ENCODE data around the gene KRT2.

DNA sequence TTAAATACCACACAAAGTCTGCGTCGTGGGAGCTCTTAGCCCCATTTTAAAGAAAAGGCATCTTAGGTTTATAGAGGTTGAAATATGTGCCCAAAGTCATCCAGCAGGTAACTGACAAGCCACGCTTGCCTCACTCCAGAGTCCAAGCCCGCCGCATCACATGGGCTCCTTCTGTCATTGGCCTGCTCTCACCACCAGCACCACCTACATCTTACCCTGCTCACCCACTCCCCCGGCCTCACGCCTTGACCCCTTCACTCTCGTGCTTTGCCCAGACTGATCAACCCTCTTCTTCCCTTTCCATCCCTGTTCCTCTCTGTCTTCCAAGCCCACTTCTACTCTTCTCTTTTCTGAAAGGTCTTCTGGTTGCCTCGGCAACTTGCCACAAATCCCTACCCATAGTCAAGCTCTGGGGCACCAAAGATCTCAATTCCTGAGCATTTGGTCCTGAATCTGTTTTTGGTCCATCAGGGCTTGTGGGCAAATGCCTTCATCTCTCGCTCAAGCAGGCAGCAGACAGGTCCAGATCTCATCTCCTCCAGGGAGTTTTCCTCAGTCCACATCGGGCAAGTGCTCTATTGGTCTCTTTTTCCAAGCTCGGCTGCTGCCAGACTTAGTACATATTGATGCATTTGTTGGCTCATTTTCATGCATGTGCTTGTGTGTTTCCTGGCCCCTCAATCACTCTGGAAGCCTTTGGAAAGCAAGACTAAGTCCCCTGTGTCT is 31.7 kb upstream of the KRT2 start:
- no peak for TF ChIP-seq ESRRA (CRISPR knock-in tag; IDR thresholded peaks at IDR 0.05; ENCODE audit: borderline replicate concordance)
- TF ChIP-seq NR1H2 (CRISPR knock-in tag; IDR thresholded peaks at IDR 0.05) = no peak
- TF ChIP-seq, protein P1, sequence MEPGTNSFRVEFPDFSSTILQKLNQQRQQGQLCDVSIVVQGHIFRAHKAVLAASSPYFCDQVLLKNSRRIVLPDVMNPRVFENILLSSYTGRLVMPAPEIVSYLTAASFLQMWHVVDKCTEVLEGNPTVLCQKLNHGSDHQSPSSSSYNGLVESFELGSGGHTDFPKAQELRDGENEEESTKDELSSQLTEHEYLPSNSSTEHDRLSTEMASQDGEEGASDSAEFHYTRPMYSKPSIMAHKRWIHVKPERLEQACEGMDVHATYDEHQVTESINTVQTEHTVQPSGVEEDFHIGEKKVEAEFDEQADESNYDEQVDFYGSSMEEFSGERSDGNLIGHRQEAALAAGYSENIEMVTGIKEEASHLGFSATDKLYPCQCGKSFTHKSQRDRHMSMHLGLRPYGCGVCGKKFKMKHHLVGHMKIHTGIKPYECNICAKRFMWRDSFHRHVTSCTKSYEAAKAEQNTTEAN (CRISPR knock-in tag; IDR thresholded peaks at IDR 0.05) = no peak
- TF ChIP-seq TEAD4 (CRISPR knock-in tag; IDR thresholded peaks at IDR 0.05) = no peak
- TF ChIP-seq, protein P2, sequence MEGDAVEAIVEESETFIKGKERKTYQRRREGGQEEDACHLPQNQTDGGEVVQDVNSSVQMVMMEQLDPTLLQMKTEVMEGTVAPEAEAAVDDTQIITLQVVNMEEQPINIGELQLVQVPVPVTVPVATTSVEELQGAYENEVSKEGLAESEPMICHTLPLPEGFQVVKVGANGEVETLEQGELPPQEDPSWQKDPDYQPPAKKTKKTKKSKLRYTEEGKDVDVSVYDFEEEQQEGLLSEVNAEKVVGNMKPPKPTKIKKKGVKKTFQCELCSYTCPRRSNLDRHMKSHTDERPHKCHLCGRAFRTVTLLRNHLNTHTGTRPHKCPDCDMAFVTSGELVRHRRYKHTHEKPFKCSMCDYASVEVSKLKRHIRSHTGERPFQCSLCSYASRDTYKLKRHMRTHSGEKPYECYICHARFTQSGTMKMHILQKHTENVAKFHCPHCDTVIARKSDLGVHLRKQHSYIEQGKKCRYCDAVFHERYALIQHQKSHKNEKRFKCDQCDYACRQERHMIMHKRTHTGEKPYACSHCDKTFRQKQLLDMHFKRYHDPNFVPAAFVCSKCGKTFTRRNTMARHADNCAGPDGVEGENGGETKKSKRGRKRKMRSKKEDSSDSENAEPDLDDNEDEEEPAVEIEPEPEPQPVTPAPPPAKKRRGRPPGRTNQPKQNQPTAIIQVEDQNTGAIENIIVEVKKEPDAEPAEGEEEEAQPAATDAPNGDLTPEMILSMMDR (IDR thresholded peaks at IDR 0.05) = no peak
- TF ChIP-seq, protein P3, sequence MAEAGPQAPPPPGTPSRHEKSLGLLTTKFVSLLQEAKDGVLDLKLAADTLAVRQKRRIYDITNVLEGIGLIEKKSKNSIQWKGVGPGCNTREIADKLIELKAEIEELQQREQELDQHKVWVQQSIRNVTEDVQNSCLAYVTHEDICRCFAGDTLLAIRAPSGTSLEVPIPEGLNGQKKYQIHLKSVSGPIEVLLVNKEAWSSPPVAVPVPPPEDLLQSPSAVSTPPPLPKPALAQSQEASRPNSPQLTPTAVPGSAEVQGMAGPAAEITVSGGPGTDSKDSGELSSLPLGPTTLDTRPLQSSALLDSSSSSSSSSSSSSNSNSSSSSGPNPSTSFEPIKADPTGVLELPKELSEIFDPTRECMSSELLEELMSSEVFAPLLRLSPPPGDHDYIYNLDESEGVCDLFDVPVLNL (CRISPR knock-in tag; IDR thresholded peaks at IDR 0.05; ENCODE audit: borderline replicate concordance, low read depth) = no peak
- TF ChIP-seq, protein P4, sequence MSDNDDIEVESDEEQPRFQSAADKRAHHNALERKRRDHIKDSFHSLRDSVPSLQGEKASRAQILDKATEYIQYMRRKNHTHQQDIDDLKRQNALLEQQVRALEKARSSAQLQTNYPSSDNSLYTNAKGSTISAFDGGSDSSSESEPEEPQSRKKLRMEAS (CRISPR knock-in tag; IDR thresholded peaks at IDR 0.05) = no peak
- TF ChIP-seq ZNF416 (CRISPR knock-in tag; IDR thresholded peaks at IDR 0.05) = no peak
- no peak for TF ChIP-seq SP1 (CRISPR knock-in tag; conservative IDR thresholded peaks at IDR 0.05)
